DOHH2 (cell line): ENCODE measurements around the gene SRP68.

Source experiments
- EZH2phosphoT487 ChIP-seq: fragments of 200-600 bp; sonication (generic); IDR thresholded peaks from 2 replicates; pipeline ENCODE4 v1.6.1; 2017; ENCODE audit warnings: borderline replicate concordance, mild to moderate bottlenecking, antibody characterized with exemption, low read length, moderate library complexity, mixed read lengths
- TF ChIP-seq, protein P1 (sequence below): fragments of 200-600 bp; sonication (generic); IDR thresholded peaks from one replicate; pipeline ENCODE4 v1.5.1; 2014; ENCODE audit warnings: antibody characterized with exemption, mild to moderate bottlenecking, low read depth, low read length; ENCODE audit not compliant: poor library complexity, severe bottlenecking

DNA sequence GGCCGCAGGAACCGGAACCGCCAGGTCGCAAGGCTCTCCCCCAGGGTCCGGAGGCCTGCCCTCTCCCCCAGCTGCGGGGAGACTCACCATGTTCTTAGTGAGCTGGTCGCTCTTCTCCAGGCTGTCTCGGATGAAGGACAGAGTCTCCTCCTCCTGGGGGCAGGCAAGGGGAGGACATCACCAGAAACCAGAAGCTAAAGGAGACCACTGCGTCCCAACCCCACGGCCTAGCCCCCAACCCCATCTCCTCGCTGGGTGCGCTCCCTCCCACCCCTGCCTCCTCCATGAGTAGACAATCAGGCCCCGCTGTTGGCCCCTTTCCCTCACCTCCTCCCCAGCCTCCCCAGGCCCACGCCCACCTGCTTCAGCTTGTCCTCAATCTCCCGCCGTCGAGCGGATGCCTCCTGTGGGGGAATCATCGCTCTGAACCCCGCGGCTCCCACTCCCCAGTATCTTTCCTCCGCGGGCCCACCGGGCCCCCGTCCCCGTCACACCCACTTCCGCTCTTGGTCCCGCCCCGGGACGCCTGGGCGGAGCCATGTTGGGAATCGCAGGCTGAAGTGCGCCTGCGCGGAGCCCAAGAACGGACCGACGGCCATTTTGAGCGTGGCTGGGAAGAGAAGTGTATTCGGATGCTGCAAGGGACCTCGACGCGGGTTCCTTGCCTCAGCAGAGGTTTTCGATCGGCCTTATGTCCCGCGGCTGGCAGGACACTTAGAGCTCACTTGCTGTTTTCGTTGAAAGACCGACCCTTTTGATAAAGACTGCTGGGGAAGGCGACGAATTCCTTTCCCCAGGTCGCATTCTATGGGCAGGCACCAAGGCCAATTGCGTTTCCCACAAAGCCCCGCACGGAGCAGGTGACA lies 31.2 kb upstream of the SRP68 start, which contains the start of gene EXOC7:
- TF ChIP-seq, protein P1, sequence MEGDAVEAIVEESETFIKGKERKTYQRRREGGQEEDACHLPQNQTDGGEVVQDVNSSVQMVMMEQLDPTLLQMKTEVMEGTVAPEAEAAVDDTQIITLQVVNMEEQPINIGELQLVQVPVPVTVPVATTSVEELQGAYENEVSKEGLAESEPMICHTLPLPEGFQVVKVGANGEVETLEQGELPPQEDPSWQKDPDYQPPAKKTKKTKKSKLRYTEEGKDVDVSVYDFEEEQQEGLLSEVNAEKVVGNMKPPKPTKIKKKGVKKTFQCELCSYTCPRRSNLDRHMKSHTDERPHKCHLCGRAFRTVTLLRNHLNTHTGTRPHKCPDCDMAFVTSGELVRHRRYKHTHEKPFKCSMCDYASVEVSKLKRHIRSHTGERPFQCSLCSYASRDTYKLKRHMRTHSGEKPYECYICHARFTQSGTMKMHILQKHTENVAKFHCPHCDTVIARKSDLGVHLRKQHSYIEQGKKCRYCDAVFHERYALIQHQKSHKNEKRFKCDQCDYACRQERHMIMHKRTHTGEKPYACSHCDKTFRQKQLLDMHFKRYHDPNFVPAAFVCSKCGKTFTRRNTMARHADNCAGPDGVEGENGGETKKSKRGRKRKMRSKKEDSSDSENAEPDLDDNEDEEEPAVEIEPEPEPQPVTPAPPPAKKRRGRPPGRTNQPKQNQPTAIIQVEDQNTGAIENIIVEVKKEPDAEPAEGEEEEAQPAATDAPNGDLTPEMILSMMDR: no peak
- no peak for TF ChIP-seq EZH2phosphoT487
